ENCODE results near the gene SLX1B. TPM values are rescaled to one million over a fixed set of nuclear protein-coding genes. Genes with fewer than 3 reads are reported as not detected.

The SLX1B gene
- 3.4 and 3.9 TPM in 2 replicates for total RNA-seq

GRCh38 chr16:29454269-29454668, at the start of gene SLX1B, which contains the start of gene BOLA2:
TSS of gene SLX1B (plus strand) at chr16:29454533.
TSS of gene BOLA2 (minus strand) at chr16:29454351. CDS start at chr16:29454253, 98 bp downstream.

GRCh38 chr16:29459706-29460646, 5.6 kb downstream of the SLX1B start, which contains the start of gene SULT1A4:
TSS of gene SULT1A4 (plus strand) at chr16:29459913. CDS start at chr16:29461386, 1,473 bp downstream.

DNA sequence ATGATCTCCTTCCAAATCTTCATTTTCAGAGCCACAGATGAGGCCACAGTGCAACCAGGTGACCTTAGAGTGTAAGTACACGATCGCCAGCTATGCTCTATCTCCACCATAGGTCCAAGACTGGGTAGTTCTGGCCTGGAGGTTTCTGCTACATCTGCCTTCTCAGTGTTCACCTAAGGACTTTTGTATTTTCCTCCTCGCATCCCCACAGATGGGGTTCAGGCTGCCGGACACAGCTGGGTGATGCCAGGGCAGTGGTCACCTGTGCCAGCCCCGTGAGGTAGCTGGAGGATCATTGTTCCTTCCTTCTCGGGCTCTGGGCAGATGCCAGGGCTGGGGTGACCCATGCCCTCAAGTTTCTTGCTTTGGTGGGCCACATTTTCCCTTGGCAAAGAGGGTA, 52.0 kb downstream of the SLX1B start, which contains the start of gene NPIPB12:
NPIPB12 (minus strand) TSS at position 101 of the 400 bp plus-strand sequence.

Other genes with a start within 250 kb of the SLX1B start
- under 0.01 and 0.12 TPM in 2 replicates for gene NPIPB11, start 47.8 kb upstream of the SLX1B start, total RNA-seq
- gene BOLA2, start 182 bp upstream of the SLX1B start, total RNA-seq, result 23.8 and 51.4 TPM in 2 replicates
- gene SULT1A4, start 5.4 kb downstream of the SLX1B start, total RNA-seq, result 0.75 and 1.3 TPM in 2 replicates
- gene NPIPB12, start 51.9 kb downstream of the SLX1B start, total RNA-seq, result 10.3 and 15.4 TPM in 2 replicates
- not detected in 2 replicates for gene SPN, start 208.7 kb downstream of the SLX1B start, total RNA-seq
- 2.9 and 3.8 TPM in 2 replicates for gene QPRT, start 224.6 kb downstream of the SLX1B start, total RNA-seq